K562 (cell line): ENCODE measurements around the gene NAT10. TPM values are rescaled to one million over a fixed set of nuclear protein-coding genes. Genes with fewer than 3 reads are reported as not detected.

Source experiments
- CREM ChIP-seq: IDR thresholded peaks from 2 replicates; pipeline ENCODE4 v1.6.1; 2014; ENCODE audit warnings: antibody characterized with exemption, low read depth
- KAT8 ChIP-seq: fragments of 450-650 bp; IDR thresholded peaks from 2 replicates; pipeline ENCODE4 v1.6.1; 2016; ENCODE audit warnings: low read depth, mild to moderate bottlenecking
- MEF2D ChIP-seq: conservative IDR thresholded peaks from 2 replicates; pipeline ENCODE4 v1.6.1; 2016; ENCODE audit warnings: low read depth, missing genetic modification characterization, missing compliant biosample characterization
- MTF1 ChIP-seq: fragments of 250-450 bp; sonication (Bioruptor Pico); IDR thresholded peaks from 2 replicates; pipeline ENCODE4 v1.9.0; 2021; ENCODE audit warnings: moderate library complexity, mild to moderate bottlenecking, inconsistent platforms, borderline replicate concordance
- PPARD ChIP-seq: fragments of 250-450 bp; sonication (Bioruptor Pico); IDR thresholded peaks from 2 replicates; pipeline ENCODE4 v1.8.0; 2022; ENCODE audit warnings: inconsistent platforms, mild to moderate bottlenecking, moderate library complexity
- RAD21 ChIP-seq, 2 experiments: fragments of 250-450 bp in 1 of 2; fragments of 450-650 bp in 1 of 2; sonication (Bioruptor Pico) in 1 of 2; formaldehyde crosslinking in 1 of 2; IDR thresholded peaks in 1 of 2; conservative IDR thresholded peaks in 1 of 2; 2 replicates each; pipeline versions ENCODE4 v1.4.0 to v1.8.0; 2020 to 2022; ENCODE audit warnings: mild to moderate bottlenecking in 2 of 2, moderate library complexity in 1 of 2
- RBM34 ChIP-seq: fragments of 200-400 bp; formaldehyde crosslinking; IDR thresholded peaks from 2 replicates; pipeline ENCODE4 v1.6.1; 2018; ENCODE audit warnings: low read length, borderline replicate concordance; ENCODE audit not compliant: insufficient read depth
- SMARCA5 ChIP-seq: fragments of 450-650 bp; IDR thresholded peaks from 2 replicates; pipeline ENCODE4 v1.6.1; 2016
- SRSF7 ChIP-seq: fragments of 200-400 bp; formaldehyde crosslinking; optimal IDR thresholded peaks from 2 replicates; pipeline ENCODE3; 2017; ENCODE audit warnings: mild to moderate bottlenecking, low read depth, low read length
- TAF7 ChIP-seq: fragments of 450-650 bp; IDR thresholded peaks from 2 replicates; pipeline ENCODE4 v1.6.1; 2016; ENCODE audit warnings: missing genetic modification characterization, missing compliant biosample characterization
- TEAD4 ChIP-seq, 2 experiments: sonication (generic) in 1 of 2; formaldehyde crosslinking in 1 of 2; IDR thresholded peaks; 2 replicates each; pipeline versions ENCODE4 v1.6.1 to v1.8.0; 2012 to 2022; ENCODE audit warnings: borderline replicate concordance in 1 of 2, inconsistent platforms in 1 of 2, low read length in 1 of 2, mild to moderate bottlenecking in 1 of 2, missing genetic modification reagents in 1 of 2
- ZNF184 ChIP-seq: sonication (generic); formaldehyde crosslinking; IDR thresholded peaks from 2 replicates; pipeline ENCODE4 v1.5.0; 2020; ENCODE audit warnings: missing genetic modification reagents
- polyA plus RNA-seq, 8 experiments: library from polyadenylated mRNA; depleted of rRNA in 4 of 8; stranded (reverse) in 5 of 8; unstranded in 3 of 8; fragments of >200 nt; fragmentation: Nextera tagmentation in 2 of 8; fragmentation: Illumina TruSeq in 1 of 8; extraction: Ambion mirVana in 2 of 8; extraction: Trizol in 1 of 8; gene quantifications; 2 replicates each; pipeline versions ENCODE4 v1.2.1 to v1.2.3, GENCODE V29; 2011 to 2014; ENCODE audit warnings: inconsistent platforms in 1 of 8, missing spikeins in 1 of 8
- total RNA-seq, 7 experiments: library from RNA; depleted of rRNA in 6 of 7; stranded (reverse); fragments of >200 nt in 6 of 7; fragmentation: Illumina TruSeq in 2 of 7; extraction: Trizol in 2 of 7; gene quantifications; 2 replicates each; pipeline versions ENCODE4 v1.2.1 to v1.2.3, GENCODE V29; 2011 to 2021; ENCODE audit warnings: low replicate concordance in 1 of 7
- TF ChIP-seq, protein P1 (sequence below): fragments of 250-450 bp; sonication (Bioruptor Pico); IDR thresholded peaks from 2 replicates; pipeline ENCODE4 v1.4.0; 2020; ENCODE audit warnings: mild to moderate bottlenecking
- TF ChIP-seq, protein P2 (sequence below), 2 experiments: fragments of 450-650 bp in 1 of 2; sonication (generic) in 1 of 2; formaldehyde crosslinking; conservative IDR thresholded peaks; 2 replicates each; pipeline versions ENCODE4 v1.4.0 to v1.8.1; 2020 to 2022; ENCODE audit warnings: mild to moderate bottlenecking in 1 of 2, missing genetic modification reagents in 1 of 2
- TF ChIP-seq, protein P3 (sequence below): fragments of 450-650 bp; IDR thresholded peaks from 2 replicates; pipeline ENCODE4 v1.6.1; 2016; ENCODE audit warnings: low read depth
- TF ChIP-seq, protein P4 (sequence below): fragments of 450-650 bp; IDR thresholded peaks from 2 replicates; pipeline ENCODE4 v1.6.1; 2016

The NAT10 gene
- total and polyA plus RNA-seq, 9 of the 15 experiments (the other 6 are each of a cell fraction or from before 2014, with no cell fraction given): 55.4 to 125 (median 86.3) TPM

DNA sequence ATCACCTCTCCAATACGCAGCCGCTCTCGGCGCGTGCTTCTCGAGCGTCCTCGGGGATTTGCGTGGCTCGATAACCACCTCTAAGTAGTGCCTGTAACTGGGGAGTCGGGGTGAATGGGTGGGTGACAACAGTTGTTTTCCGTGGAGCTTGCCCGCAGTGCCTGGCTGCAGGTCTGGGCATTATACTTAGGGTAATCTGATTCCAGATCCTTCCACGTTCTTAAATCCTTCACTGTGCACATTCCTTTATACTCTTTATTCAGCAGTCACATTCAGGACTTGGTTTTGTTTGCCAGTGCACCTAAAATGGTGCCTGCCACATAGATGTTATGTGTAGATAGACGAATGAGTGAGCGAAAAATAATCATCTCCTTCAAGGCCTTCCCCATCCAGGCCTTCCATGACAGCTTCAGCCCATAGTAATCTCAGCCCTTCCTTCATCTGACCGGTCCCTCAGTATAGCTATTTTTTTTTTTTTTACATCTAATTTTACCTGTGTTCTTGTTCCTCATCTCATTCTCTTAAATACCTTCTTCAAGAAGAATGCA, 602 bp downstream of the NAT10 start (continued):
- TF ChIP-seq SRSF7 (no peak), TEAD4 (IDR thresholded peaks at IDR 0.05; ENCODE audit: low read length) (peak; percentile 24; the same call in 1 of the 2 replicates), TEAD4 (CRISPR knock-in tag; IDR thresholded peaks at IDR 0.05; ENCODE audit: borderline replicate concordance) (no peak), MTF1 (CRISPR knock-in tag) (no peak), KAT8 (0 out of 2 replicates have a peak, but pooled peaks have one; percentile 10), MEF2D (tag) (no peak), RAD21 (CRISPR knock-in tag; conservative IDR thresholded peaks at IDR 0.05 in 1 of 2, IDR thresholded peaks at IDR 0.05 in 1 of 2) (no peak), TAF7 (tag) (no peak), CREM (no peak), PPARD (no peak), SMARCA5 (no peak), RBM34 (no peak), ZNF184 (CRISPR knock-in tag) (no peak)
- TF ChIP-seq, protein P1, sequence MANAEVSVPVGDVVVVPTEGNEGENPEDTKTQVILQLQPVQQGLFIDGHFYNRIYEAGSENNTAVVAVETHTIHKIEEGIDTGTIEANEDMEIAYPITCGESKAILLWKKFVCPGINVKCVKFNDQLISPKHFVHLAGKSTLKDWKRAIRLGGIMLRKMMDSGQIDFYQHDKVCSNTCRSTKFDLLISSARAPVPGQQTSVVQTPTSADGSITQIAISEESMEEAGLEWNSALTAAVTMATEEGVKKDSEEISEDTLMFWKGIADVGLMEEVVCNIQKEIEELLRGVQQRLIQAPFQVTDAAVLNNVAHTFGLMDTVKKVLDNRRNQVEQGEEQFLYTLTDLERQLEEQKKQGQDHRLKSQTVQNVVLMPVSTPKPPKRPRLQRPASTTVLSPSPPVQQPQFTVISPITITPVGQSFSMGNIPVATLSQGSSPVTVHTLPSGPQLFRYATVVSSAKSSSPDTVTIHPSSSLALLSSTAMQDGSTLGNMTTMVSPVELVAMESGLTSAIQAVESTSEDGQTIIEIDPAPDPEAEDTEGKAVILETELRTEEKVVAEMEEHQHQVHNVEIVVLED (CRISPR knock-in tag): no peak
- TF ChIP-seq, protein P2, sequence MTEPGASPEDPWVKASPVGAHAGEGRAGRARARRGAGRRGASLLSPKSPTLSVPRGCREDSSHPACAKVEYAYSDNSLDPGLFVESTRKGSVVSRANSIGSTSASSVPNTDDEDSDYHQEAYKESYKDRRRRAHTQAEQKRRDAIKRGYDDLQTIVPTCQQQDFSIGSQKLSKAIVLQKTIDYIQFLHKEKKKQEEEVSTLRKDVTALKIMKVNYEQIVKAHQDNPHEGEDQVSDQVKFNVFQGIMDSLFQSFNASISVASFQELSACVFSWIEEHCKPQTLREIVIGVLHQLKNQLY (CRISPR knock-in tag; conservative IDR thresholded peaks at IDR 0.05): no peak
- TF ChIP-seq, protein P3, sequence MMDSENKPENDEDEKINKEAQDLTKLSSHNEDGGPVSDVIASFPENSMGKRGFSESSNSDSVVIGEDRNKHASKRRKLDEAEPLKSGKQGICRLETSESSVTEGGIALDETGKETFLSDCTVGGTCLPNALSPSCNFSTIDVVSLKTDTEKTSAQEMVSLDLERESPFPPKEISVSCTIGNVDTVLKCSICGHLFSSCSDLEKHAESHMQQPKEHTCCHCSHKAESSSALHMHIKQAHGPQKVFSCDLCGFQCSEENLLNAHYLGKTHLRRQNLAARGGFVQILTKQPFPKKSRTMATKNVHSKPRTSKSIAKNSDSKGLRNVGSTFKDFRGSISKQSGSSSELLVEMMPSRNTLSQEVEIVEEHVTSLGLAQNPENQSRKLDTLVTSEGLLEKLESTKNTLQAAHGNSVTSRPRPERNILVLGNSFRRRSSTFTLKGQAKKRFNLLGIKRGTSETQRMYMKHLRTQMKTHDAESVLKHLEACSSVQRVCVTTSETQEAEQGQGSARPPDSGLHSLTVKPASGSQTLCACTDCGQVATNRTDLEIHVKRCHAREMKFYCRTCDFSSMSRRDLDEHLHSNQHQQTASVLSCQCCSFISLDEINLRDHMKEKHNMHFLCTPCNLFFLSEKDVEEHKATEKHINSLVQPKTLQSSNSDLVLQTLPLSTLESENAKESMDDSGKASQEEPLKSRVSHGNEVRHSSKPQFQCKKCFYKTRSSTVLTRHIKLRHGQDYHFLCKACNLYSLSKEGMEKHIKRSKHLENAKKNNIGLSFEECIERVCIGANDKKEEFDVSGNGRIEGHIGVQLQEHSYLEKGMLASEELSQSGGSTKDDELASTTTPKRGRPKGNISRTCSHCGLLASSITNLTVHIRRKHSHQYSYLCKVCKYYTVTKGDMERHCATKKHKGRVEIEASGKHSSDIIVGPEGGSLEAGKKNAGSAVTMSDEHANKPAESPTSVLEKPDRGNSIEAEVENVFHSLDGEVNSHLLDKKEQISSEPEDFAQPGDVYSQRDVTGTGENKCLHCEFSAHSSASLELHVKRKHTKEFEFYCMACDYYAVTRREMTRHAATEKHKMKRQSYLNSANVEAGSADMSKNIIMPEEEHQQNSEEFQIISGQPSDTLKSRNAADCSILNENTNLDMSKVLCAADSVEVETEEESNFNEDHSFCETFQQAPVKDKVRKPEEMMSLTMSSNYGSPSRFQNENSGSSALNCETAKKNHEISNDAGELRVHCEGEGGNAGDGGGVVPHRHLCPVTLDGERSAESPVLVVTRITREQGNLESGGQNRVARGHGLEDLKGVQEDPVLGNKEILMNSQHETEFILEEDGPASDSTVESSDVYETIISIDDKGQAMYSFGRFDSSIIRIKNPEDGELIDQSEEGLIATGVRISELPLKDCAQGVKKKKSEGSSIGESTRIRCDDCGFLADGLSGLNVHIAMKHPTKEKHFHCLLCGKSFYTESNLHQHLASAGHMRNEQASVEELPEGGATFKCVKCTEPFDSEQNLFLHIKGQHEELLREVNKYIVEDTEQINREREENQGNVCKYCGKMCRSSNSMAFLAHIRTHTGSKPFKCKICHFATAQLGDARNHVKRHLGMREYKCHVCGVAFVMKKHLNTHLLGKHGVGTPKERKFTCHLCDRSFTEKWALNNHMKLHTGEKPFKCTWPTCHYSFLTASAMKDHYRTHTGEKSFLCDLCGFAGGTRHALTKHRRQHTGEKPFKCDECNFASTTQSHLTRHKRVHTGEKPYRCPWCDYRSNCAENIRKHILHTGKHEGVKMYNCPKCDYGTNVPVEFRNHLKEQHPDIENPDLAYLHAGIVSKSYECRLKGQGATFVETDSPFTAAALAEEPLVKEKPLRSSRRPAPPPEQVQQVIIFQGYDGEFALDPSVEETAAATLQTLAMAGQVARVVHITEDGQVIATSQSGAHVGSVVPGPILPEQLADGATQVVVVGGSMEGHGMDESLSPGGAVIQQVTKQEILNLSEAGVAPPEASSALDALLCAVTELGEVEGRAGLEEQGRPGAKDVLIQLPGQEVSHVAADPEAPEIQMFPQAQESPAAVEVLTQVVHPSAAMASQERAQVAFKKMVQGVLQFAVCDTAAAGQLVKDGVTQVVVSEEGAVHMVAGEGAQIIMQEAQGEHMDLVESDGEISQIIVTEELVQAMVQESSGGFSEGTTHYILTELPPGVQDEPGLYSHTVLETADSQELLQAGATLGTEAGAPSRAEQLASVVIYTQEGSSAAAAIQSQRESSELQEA: no peak
- TF ChIP-seq, protein P4, sequence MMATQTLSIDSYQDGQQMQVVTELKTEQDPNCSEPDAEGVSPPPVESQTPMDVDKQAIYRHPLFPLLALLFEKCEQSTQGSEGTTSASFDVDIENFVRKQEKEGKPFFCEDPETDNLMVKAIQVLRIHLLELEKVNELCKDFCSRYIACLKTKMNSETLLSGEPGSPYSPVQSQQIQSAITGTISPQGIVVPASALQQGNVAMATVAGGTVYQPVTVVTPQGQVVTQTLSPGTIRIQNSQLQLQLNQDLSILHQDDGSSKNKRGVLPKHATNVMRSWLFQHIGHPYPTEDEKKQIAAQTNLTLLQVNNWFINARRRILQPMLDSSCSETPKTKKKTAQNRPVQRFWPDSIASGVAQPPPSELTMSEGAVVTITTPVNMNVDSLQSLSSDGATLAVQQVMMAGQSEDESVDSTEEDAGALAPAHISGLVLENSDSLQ: 0 out of 2 replicates have a peak, but pooled peaks have one; percentile 8
